Breast epithelium (tissue), 4 donors: ENCODE data around the gene PDS5B. TPM values are rescaled to one million over a fixed set of nuclear protein-coding genes. Genes with fewer than 3 reads are reported as not detected.
A peak's percentile ranks its signal among the peaks of the same experiment; 100 is the strongest.

Source experiments
- DNase-seq, 2 donors: peaks; one replicate each; pipeline ENCODE4 v3.0.0-alpha.2; 2019; ENCODE audit warnings: low spot score in 2 of 2
- H3K27ac ChIP-seq, 2 donors: fragments of 200-600 bp; sonication (generic) in 1 of 2; one replicate each; pipeline ENCODE4 v1.5.1; 2016 to 2019; ENCODE audit warnings: mild to moderate bottlenecking in 1 of 2
- H3K27me3 ChIP-seq, 2 donors: fragments of 200-600 bp; sonication (generic) in 1 of 2; one replicate each; pipeline versions ENCODE4 v1.5.1 to v1.6.0; 2017 to 2019; ENCODE audit warnings: control low read depth in 1 of 2, mild to moderate bottlenecking in 1 of 2
- H3K36me3 ChIP-seq: fragments of 200-600 bp; one replicate; pipeline ENCODE4 v1.5.1; 2019
- H3K4me1 ChIP-seq, 2 donors: fragments of 200-600 bp; sonication (generic); one replicate each; pipeline ENCODE4 v1.5.1; 2016 to 2019; ENCODE audit warnings: control low read depth in 1 of 2
- H3K4me3 ChIP-seq, 3 donors: fragments of 200-600 bp; sonication (generic); 1 replicate in 2 of 3; 2 replicates in 1 of 3; pipeline ENCODE4 v1.5.1; 2016 to 2019; ENCODE audit warnings: mild to moderate bottlenecking in 3 of 3, moderate library complexity in 2 of 3
- H3K9me3 ChIP-seq, 2 donors: fragments of 200-600 bp; sonication (generic) in 1 of 2; one replicate each; pipeline ENCODE4 v1.5.1; 2016 to 2019; ENCODE audit warnings: control low read depth in 1 of 2
- POLR2A ChIP-seq: fragments of 450-650 bp; IDR thresholded peaks from one replicate; pipeline ENCODE4 v1.6.1; 2016; ENCODE audit warnings: antibody characterized with exemption, mild to moderate bottlenecking, moderate library complexity
- POLR2AphosphoS5 ChIP-seq, 3 donors: sonication (generic); formaldehyde crosslinking; IDR thresholded peaks; one replicate each; pipeline ENCODE4 v1.6.1; 2017; ENCODE audit warnings: antibody characterized with exemption in 3 of 3
- intact Hi-C: fragments of 100-400 bp; cut with DNase I; formaldehyde crosslinking; loops from one replicate; pipeline ENCODE4 v1.15.1; 2023; ENCODE audit warnings: low total_unique reads
- total RNA-seq, 3 donors: library from RNA; depleted of rRNA; stranded (reverse); fragments of >200 nt; gene quantifications; one replicate each; pipeline ENCODE4 v1.1.0, GENCODE V29; 2016
- TF ChIP-seq, protein P1 (sequence below), 3 donors: fragments of 450-650 bp; IDR thresholded peaks; one replicate each; pipeline ENCODE4 v1.5.1; 2016 to 2017; ENCODE audit warnings: antibody characterized with exemption in 3 of 3, mild to moderate bottlenecking in 3 of 3, moderate library complexity in 3 of 3

PDS5B gene
- total RNA-seq, 3 donors from 2014 or later: 35.0 to 71.7 (median 66.2) TPM

DNA sequence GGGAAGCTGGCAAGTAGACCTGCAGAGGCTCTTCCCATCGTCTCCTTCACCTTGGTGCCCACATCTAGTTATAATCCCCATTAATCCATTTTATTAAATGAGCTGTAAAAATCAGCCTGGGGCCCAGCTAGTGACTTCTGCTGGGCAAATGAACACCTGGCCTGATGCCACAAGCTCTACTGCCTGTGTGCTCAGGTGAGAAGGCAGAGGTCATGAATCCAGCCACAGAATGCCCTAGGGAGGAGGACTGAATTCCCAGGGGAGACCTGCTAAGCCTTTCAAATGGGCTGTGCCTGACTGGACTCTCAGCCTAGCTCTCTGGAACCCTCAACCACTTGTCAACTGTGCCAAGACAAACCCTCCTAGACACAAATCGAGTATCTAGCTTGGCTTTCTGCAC, 74.0 kb downstream of the PDS5B start:
- H3K36me3 ChIP-seq: no peaks in the 10 kb centered on the region
- no peaks in the 10 kb centered on the region for H3K4me1 ChIP-seq
- peaks cover 0 to 6% of the 10 kb centered on the region in 2 donors for H3K9me3 ChIP-seq
- TF ChIP-seq, protein P1, sequence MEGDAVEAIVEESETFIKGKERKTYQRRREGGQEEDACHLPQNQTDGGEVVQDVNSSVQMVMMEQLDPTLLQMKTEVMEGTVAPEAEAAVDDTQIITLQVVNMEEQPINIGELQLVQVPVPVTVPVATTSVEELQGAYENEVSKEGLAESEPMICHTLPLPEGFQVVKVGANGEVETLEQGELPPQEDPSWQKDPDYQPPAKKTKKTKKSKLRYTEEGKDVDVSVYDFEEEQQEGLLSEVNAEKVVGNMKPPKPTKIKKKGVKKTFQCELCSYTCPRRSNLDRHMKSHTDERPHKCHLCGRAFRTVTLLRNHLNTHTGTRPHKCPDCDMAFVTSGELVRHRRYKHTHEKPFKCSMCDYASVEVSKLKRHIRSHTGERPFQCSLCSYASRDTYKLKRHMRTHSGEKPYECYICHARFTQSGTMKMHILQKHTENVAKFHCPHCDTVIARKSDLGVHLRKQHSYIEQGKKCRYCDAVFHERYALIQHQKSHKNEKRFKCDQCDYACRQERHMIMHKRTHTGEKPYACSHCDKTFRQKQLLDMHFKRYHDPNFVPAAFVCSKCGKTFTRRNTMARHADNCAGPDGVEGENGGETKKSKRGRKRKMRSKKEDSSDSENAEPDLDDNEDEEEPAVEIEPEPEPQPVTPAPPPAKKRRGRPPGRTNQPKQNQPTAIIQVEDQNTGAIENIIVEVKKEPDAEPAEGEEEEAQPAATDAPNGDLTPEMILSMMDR (IDR thresholded peaks at IDR 0.05): no peak
- TF ChIP-seq POLR2AphosphoS5 (IDR thresholded peaks at IDR 0.05) (no peak), POLR2A (no peak)
- H3K4me3 ChIP-seq: no peak overlapping the region
- no peaks in the 10 kb centered on the region for H3K27me3 ChIP-seq
- H3K27ac ChIP-seq: no peak overlapping the region
- intact Hi-C loops: no loop called here
- no peak for DNase-seq

DNA sequence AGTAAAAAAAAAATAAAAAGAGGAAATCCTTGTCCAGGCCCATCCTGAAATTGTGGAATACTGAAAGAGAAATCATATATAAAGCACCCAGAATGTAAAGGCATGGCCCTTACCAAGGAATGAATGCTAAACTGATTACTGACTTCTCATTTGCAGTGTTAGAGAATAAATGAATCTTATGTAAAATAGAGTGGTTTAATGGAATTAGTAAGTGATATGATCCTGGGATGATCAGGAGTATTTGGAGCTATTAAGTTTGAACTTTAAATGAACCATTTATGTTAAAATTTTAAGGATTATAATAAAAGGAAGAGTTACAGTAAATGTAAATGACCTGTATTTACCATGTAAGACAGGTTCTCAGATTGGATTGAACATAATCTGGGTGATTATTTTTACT, 75.4 kb downstream of the PDS5B start:
- DNase-seq: no peak
- Histone ChIP-seq H3K9me3 (no peaks in the 10 kb centered on the region), H3K27ac (no peak overlapping the region), H3K36me3 (no peaks in the 10 kb centered on the region), H3K27me3 (no peaks in the 10 kb centered on the region), H3K4me3 (no peak overlapping the region), H3K4me1 (no peaks in the 10 kb centered on the region)
- TF ChIP-seq, protein P1 (IDR thresholded peaks at IDR 0.05): no peak
- TF ChIP-seq POLR2A: no peak
- no peak for TF ChIP-seq POLR2AphosphoS5 (IDR thresholded peaks at IDR 0.05)
- intact Hi-C loops: no loop called here

DNA sequence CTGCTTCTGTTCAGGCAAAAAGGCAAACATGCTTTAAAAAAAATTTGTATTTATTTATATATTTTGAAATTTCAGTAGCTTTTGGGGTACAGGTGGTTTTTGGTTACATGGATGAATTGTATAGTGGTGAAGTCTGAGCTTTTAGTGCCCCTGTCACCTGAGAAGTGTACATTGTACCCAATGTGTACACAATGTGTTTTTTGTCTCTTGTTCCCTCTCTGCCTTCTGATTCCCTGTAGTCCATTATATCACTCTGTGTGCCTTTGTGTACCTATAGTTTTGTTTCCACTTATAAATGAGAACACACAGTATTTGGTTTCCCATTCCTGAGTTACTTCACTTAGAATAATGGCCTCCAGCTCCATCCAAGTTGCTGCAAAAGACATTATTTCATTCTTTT, 77.4 kb downstream of the PDS5B start:
- intact Hi-C loops: no loop called here
- H3K36me3 ChIP-seq: no peaks in the 10 kb centered on the region
- no peak overlapping the region for H3K4me3 ChIP-seq
- no peaks in the 10 kb centered on the region for H3K4me1 ChIP-seq
- H3K27me3 ChIP-seq: no peaks in the 10 kb centered on the region
- no peaks in the 10 kb centered on the region for H3K9me3 ChIP-seq
- no peak overlapping the region for H3K27ac ChIP-seq
- no peak for DNase-seq
- TF ChIP-seq POLR2AphosphoS5 (IDR thresholded peaks at IDR 0.05) (no peak), POLR2A (no peak)
- TF ChIP-seq, protein P1 (IDR thresholded peaks at IDR 0.05): no peak

DNA sequence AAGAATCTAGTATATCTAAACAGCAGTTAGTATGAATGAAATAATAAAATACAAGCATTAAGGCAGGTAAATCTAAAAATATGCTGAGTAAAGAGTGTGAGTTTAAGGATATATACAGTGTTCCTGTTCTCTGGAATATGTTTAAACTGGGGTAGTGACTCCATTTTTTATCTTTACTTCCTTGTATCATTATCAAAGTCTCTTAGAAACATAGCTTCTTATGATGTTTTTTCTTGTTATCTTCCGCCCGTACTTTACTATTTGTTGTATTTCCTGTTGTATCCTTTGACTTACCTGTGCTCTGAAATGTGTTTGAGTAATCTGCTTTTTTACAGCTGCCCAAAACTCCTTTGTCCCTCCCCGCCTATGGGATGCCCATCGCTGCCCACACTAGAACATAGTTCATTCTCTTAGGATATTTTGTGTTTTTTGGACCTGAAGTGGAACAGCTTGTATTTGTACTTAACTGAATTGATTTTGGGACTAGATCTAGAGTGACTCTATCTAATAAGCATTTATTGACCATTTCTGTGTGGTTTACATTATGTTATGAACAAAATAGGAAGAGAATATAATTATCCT, 80.8 kb downstream of the PDS5B start:
- Histone ChIP-seq H3K4me1 (no peaks in the 10 kb centered on the region), H3K36me3 (no peaks in the 10 kb centered on the region), H3K4me3 (no peak overlapping the region), H3K27ac (no peak overlapping the region), H3K9me3 (no peaks in the 10 kb centered on the region), H3K27me3 (no peaks in the 10 kb centered on the region)
- no peak for TF ChIP-seq POLR2A
- no peak for TF ChIP-seq POLR2AphosphoS5 (IDR thresholded peaks at IDR 0.05)
- TF ChIP-seq, protein P1 (IDR thresholded peaks at IDR 0.05): no peak
- DNase-seq: no peak
- intact Hi-C loops: no loop called here

DNA sequence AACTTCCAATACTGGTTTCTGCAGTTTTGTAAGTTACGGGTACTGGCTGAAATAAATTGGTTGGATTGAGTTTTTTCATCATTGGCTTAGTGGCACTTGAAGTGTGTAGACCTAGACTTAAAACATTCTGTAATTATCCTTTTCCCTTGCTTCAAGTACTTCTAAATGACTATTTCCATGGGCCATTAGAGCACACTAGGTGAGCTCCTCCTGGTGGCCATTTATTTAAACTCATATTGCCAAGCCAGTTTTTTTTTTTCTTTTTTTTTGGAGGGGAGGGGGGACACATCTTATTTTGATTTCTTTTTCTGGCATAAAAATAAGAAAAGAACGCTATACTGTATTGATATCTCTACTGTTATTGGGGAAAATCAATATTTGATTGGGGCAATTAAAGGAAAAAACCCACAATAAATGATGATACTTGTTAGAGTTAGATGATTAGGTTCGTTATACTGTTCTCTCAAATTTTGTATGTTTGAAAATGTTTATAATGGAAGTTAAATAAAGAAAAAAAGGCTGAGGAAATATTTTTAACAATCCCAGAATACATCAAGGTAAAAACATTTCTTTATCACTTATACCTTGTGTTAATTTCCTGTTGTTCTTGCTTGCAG, 82.9 kb downstream of the PDS5B start:
- peaks cover 0 to under 1% of the 10 kb centered on the region in 2 donors for H3K9me3 ChIP-seq
- H3K4me1 ChIP-seq: no peaks in the 10 kb centered on the region
- no peak for DNase-seq
- no peak overlapping the region for H3K4me3 ChIP-seq
- TF ChIP-seq, protein P1 (IDR thresholded peaks at IDR 0.05): peak; percentile 40 to 60 (median 51)
- TF ChIP-seq POLR2A (no peak), POLR2AphosphoS5 (IDR thresholded peaks at IDR 0.05) (no peak)
- no peak overlapping the region for H3K27ac ChIP-seq
- H3K27me3 ChIP-seq: no peaks in the 10 kb centered on the region
- H3K36me3 ChIP-seq: no peaks in the 10 kb centered on the region
- intact Hi-C loops: no loop called here
